HEK293 (cell line): ENCODE measurements around the gene SLC6A2.

Experiments used
- CTCF ChIA-PET: fragments of 350-600 bp; formaldehyde crosslinking; extraction: SDS; loops from one replicate; lab custom pipeline; 2021; ENCODE audit warnings: antibody characterized with exemption; lab: Yijun Ruan, JAX
- POLR2A ChIA-PET: fragments of 300-600 bp; formaldehyde crosslinking; extraction: SDS; loops from one replicate; lab custom pipeline; 2020; ENCODE audit warnings: antibody characterized with exemption, inconsistent platforms; lab: Yijun Ruan, JAX
- H3K27ac ChIP-seq: fragments of 200-500 bp; sonication (Bioruptor generic); 2 replicates; pipeline ENCODE4 v1.5.1; 2014; ENCODE audit warnings: low read depth, low read length, control low read depth, inconsistent platforms; ENCODE audit errors: extremely low read depth
- H3K36me3 ChIP-seq, 2 experiments: fragments of 200-500 bp in 1 of 2; sonication (Bioruptor generic) in 1 of 2; 1 replicate in 1 of 2; 2 replicates in 1 of 2; pipeline ENCODE4 v1.5.1; 2014 to 2017; ENCODE audit warnings: inconsistent platforms in 2 of 2, low read length in 2 of 2; ENCODE audit not compliant: control insufficient read depth in 2 of 2, insufficient read depth in 1 of 2
- H3K4me1 ChIP-seq: fragments of 200-500 bp; sonication (Bioruptor generic); 2 replicates; pipeline ENCODE4 v1.5.1; 2014; ENCODE audit warnings: mild to moderate bottlenecking, low read length, inconsistent platforms; ENCODE audit not compliant: control insufficient read depth, insufficient read depth
- H3K4me3 ChIP-seq: 2 replicates; pipeline ENCODE4 v1.5.1; 2011; ENCODE audit warnings: low read depth, mild to moderate bottlenecking, control low read depth, low read length, moderate library complexity
- H3K9me3 ChIP-seq: fragments of 200-500 bp; sonication (Bioruptor generic); 2 replicates; pipeline ENCODE4 v1.5.1; 2014; ENCODE audit warnings: low read depth, low read length, inconsistent platforms; ENCODE audit not compliant: control insufficient read depth, insufficient read depth
- FEZF1 ChIP-seq: fragments of 450-650 bp; formaldehyde crosslinking; IDR thresholded peaks from 2 replicates; pipeline ENCODE4 v1.5.1; 2016; ENCODE audit warnings: missing biosample characterization, missing genetic modification characterization
- GLI2 ChIP-seq: fragments of 450-650 bp; formaldehyde crosslinking; IDR thresholded peaks from 2 replicates; pipeline ENCODE4; 2017; ENCODE audit warnings: missing biosample characterization, missing genetic modification characterization, low read depth, borderline replicate concordance
- GLIS2 ChIP-seq: fragments of 450-650 bp; formaldehyde crosslinking; IDR thresholded peaks from 2 replicates; pipeline ENCODE4 v1.5.1; 2016; ENCODE audit warnings: missing biosample characterization, missing genetic modification characterization
- HOXC10 ChIP-seq: sonication (generic); formaldehyde crosslinking; IDR thresholded peaks from 2 replicates; pipeline ENCODE4 v1.8.1; 2023; ENCODE audit warnings: mild to moderate bottlenecking, missing genetic modification reagents
- PATZ1 ChIP-seq: fragments of 450-650 bp; formaldehyde crosslinking; IDR thresholded peaks from 2 replicates; pipeline ENCODE4 v1.5.1; 2016; ENCODE audit warnings: missing biosample characterization, missing genetic modification characterization
- WT1 ChIP-seq: fragments of 450-650 bp; formaldehyde crosslinking; IDR thresholded peaks from 2 replicates; pipeline ENCODE4 v1.5.1; 2016; ENCODE audit warnings: missing biosample characterization, missing genetic modification characterization
- YY1 ChIP-seq: fragments of 450-650 bp; formaldehyde crosslinking; IDR thresholded peaks from 2 replicates; pipeline ENCODE4 v1.5.1; 2018; ENCODE audit warnings: missing biosample characterization, missing genetic modification characterization
- ZBTB11 ChIP-seq: fragments of 450-650 bp; formaldehyde crosslinking; conservative IDR thresholded peaks from 2 replicates; pipeline ENCODE4 v1.5.1; 2016; ENCODE audit warnings: low read depth, missing biosample characterization, missing genetic modification characterization
- ZIC2 ChIP-seq: fragments of 450-650 bp; formaldehyde crosslinking; IDR thresholded peaks from 2 replicates; pipeline ENCODE4 v1.5.1; 2016; ENCODE audit warnings: missing biosample characterization, missing genetic modification characterization
- ZNF114 ChIP-seq: fragments of 450-650 bp; formaldehyde crosslinking; IDR thresholded peaks from 2 replicates; pipeline ENCODE4 v1.5.0; 2017; ENCODE audit warnings: missing biosample characterization, missing genetic modification characterization
- ZNF140 ChIP-seq: fragments of 450-650 bp; formaldehyde crosslinking; IDR thresholded peaks from 2 replicates; pipeline ENCODE4 v1.5.1; 2016; ENCODE audit warnings: missing biosample characterization, missing genetic modification characterization
- ZNF274 ChIP-seq, 2 experiments: fragments of 200-500 bp in 1 of 2; fragments of 450-650 bp in 1 of 2; sonication (Bioruptor generic) in 1 of 2; formaldehyde crosslinking in 1 of 2; IDR thresholded peaks; 2 replicates each; pipeline versions ENCODE4 v1.5.1 to v1.6.1; 2014 to 2016; ENCODE audit warnings: borderline replicate concordance in 1 of 2, inconsistent platforms in 1 of 2, low read length in 1 of 2, missing biosample characterization in 1 of 2, missing genetic modification characterization in 1 of 2
- ZNF37A ChIP-seq: fragments of 450-650 bp; IDR thresholded peaks from 2 replicates; pipeline ENCODE4 v1.5.1; 2018; ENCODE audit warnings: missing biosample characterization, missing genetic modification characterization
- ZNF394 ChIP-seq: fragments of 450-650 bp; formaldehyde crosslinking; IDR thresholded peaks from 2 replicates; pipeline ENCODE4 v1.5.1; 2016; ENCODE audit warnings: missing biosample characterization, missing genetic modification characterization, mild to moderate bottlenecking, moderate library complexity, borderline replicate concordance
- ZNF544 ChIP-seq: fragments of 450-650 bp; formaldehyde crosslinking; IDR thresholded peaks from 2 replicates; pipeline ENCODE4 v1.5.0; 2017; ENCODE audit warnings: missing biosample characterization, missing genetic modification characterization
- ZNF558 ChIP-seq: fragments of 450-650 bp; formaldehyde crosslinking; IDR thresholded peaks from 2 replicates; pipeline ENCODE4 v1.5.1; 2016; ENCODE audit warnings: missing biosample characterization, missing genetic modification characterization
- ZNF580 ChIP-seq: fragments of 450-650 bp; formaldehyde crosslinking; IDR thresholded peaks from 2 replicates; pipeline ENCODE4 v1.5.1; 2016; ENCODE audit warnings: missing biosample characterization, missing genetic modification characterization
- ZNF585B ChIP-seq: fragments of 450-650 bp; formaldehyde crosslinking; IDR thresholded peaks from 2 replicates; pipeline ENCODE4 v1.5.1; 2016; ENCODE audit warnings: missing biosample characterization, missing genetic modification characterization
- ZNF623 ChIP-seq: fragments of 450-650 bp; formaldehyde crosslinking; IDR thresholded peaks from 2 replicates; pipeline ENCODE4 v1.5.1; 2016; ENCODE audit warnings: missing biosample characterization, missing genetic modification characterization
- ZNF792 ChIP-seq: fragments of 450-650 bp; formaldehyde crosslinking; IDR thresholded peaks from 2 replicates; pipeline ENCODE4 v1.5.1; 2016; ENCODE audit warnings: missing biosample characterization, missing genetic modification characterization
- ZNF843 ChIP-seq: fragments of 450-650 bp; formaldehyde crosslinking; IDR thresholded peaks from 2 replicates; pipeline ENCODE4 v1.5.1; 2016; ENCODE audit warnings: missing biosample characterization, missing genetic modification characterization

Gene SLC6A2

GRCh38 chr16:55657616-55658015 lies 1.8 kb downstream of the SLC6A2 start:
- Histone ChIP-seq H3K4me3 (no peak overlapping the region), H3K36me3 (no peaks in the 10 kb centered on the region), H3K9me3 (no peaks in the 10 kb centered on the region), H3K27ac (no peak overlapping the region), H3K4me1 (no peaks in the 10 kb centered on the region)
- POLR2A ChIA-PET = no interaction called here
- CTCF ChIA-PET = interaction anchor here (0.6 to 1.1 kb wide), 3 partner anchors 11 to 192 kb away, joined by 3 to 4 read pairs (median 3); no protein-coding TSS in a partner anchor
- TF ChIP-seq ZNF394 (tag by site-specific recombination) = no peak
- no peak for TF ChIP-seq ZNF558 (tag by site-specific recombination)
- no peak for TF ChIP-seq ZNF585B (tag by site-specific recombination)
- no peak for TF ChIP-seq FEZF1 (tag by site-specific recombination)
- no peak for TF ChIP-seq PATZ1 (tag by site-specific recombination)
- no peak for TF ChIP-seq HOXC10

GRCh38 chr16:55658898-55659420 lies 3.2 kb downstream of the SLC6A2 start:
- H3K4me1 ChIP-seq = no peaks in the 10 kb centered on the region
- no peak overlapping the region for H3K27ac ChIP-seq
- H3K9me3 ChIP-seq = no peaks in the 10 kb centered on the region
- H3K36me3 ChIP-seq = no peaks in the 10 kb centered on the region
- TF ChIP-seq ZIC2 (0 out of 2 replicates have a peak, but pooled peaks have one; percentile 16), ZNF544 (tag by site-specific recombination) (no peak)
- POLR2A ChIA-PET = no interaction called here
- H3K4me3 ChIP-seq = no peak overlapping the region
- CTCF ChIA-PET = no interaction called here

GRCh38 chr16:55660026-55660425 lies 4.2 kb downstream of the SLC6A2 start:
- POLR2A ChIA-PET = no interaction called here
- Histone ChIP-seq H3K4me1 (no peaks in the 10 kb centered on the region), H3K27ac (no peak overlapping the region), H3K4me3 (no peak overlapping the region), H3K36me3 (no peaks in the 10 kb centered on the region), H3K9me3 (no peaks in the 10 kb centered on the region)
- TF ChIP-seq ZNF580 (tag by site-specific recombination) (no peak), ZNF274 (IDR thresholded peaks at IDR 0.05; ENCODE audit: low read length) (no peak), ZNF274 (tag by site-specific recombination; IDR thresholded peaks at IDR 0.05; ENCODE audit: borderline replicate concordance) (no peak), ZNF544 (tag by site-specific recombination) (no peak), ZBTB11 (no peak), GLIS2 (tag by site-specific recombination) (no peak), WT1 (tag by site-specific recombination) (no peak), ZNF140 (tag by site-specific recombination) (no peak), YY1 (no peak), ZNF114 (tag by site-specific recombination) (no peak), ZNF37A (tag by site-specific recombination) (no peak), ZNF792 (tag by site-specific recombination) (no peak), ZNF623 (tag by site-specific recombination) (no peak), GLI2 (tag by site-specific recombination) (no peak), ZNF843 (no peak)
- CTCF ChIA-PET = interaction anchor here (0.9 to 1.9 kb wide), 3 partner anchors 36 to 44 kb away, joined by 3 to 5 read pairs (median 3); no protein-coding TSS in a partner anchor
